ENCODE data around the gene MORF4L1.
"Not testable (repeated sequence)": the region's sequence is repeated elsewhere in the genome, so short reads cannot be mapped to it uniquely, and the experiment has no call there.

The MORF4L1 gene

GRCh38 chr15:78872155-78872971 lies at the start of gene MORF4L1:
TSS of gene MORF4L1 (plus strand) at chr15:78872890. CDS start at chr15:78873018, 128 bp downstream.
- DNase-seq = peak; percentile 98

- no peak for DNase-seq
These were observed 43.8 kb upstream of the MORF4L1 start for GRCh38 chr15:78828920-78829319.

GRCh38 chr15:78830514-78831228 lies 42.0 kb upstream of the MORF4L1 start:
- no peak for DNase-seq

- no peak for DNase-seq
These were observed 41.2 kb upstream of the MORF4L1 start for GRCh38 chr15:78831229-78832207.

GRCh38 chr15:78836333-78836732 lies 36.4 kb upstream of the MORF4L1 start:
- no peak for DNase-seq

GRCh38 chr15:78837131-78837530 lies 35.6 kb upstream of the MORF4L1 start:
- no peak for DNase-seq

GRCh38 chr15:78837543-78837942 lies 35.1 kb upstream of the MORF4L1 start:
- no peak for DNase-seq

GRCh38 chr15:78838489-78838888 lies 34.2 kb upstream of the MORF4L1 start:
- DNase-seq = no peak

GRCh38 chr15:78839151-78839550 lies 33.5 kb upstream of the MORF4L1 start:
- DNase-seq = not testable (repeated sequence)

GRCh38 chr15:78840661-78841375 lies 31.9 kb upstream of the MORF4L1 start:
- DNase-seq = no peak

GRCh38 chr15:78841376-78841706 lies 31.3 kb upstream of the MORF4L1 start:
- no peak for DNase-seq

- DNase-seq = no peak
These were observed 30.8 kb upstream of the MORF4L1 start for GRCh38 chr15:78841891-78842290.

GRCh38 chr15:78842519-78842918 lies 30.2 kb upstream of the MORF4L1 start:
- DNase-seq = no peak

GRCh38 chr15:78846906-78847305 lies 25.8 kb upstream of the MORF4L1 start:
- DNase-seq = not testable (repeated sequence)

GRCh38 chr15:78847387-78847906 lies 25.2 kb upstream of the MORF4L1 start:
- DNase-seq = not testable (repeated sequence)

- DNase-seq = no peak
These were observed 22.3 kb upstream of the MORF4L1 start for GRCh38 chr15:78850352-78850751.

GRCh38 chr15:78850941-78851755 lies 21.5 kb upstream of the MORF4L1 start:
- no peak for DNase-seq

GRCh38 chr15:78853500-78853899 lies 19.2 kb upstream of the MORF4L1 start:
- no peak for DNase-seq

- DNase-seq = no peak
These were observed 17.8 kb upstream of the MORF4L1 start for GRCh38 chr15:78854833-78855372.

GRCh38 chr15:78855746-78856145 lies 16.9 kb upstream of the MORF4L1 start:
- DNase-seq = no peak
